Astrocyte of the cerebellum (primary cell): ENCODE measurements around the gene LCP2.

Source experiments
- DNase-seq: peaks from one replicate; pipeline ENCODE4 v3.0.0-alpha.2; 2011; ENCODE audit warnings: low read depth
- H3K4me3 ChIP-seq: 2 replicates; pipeline ENCODE4 v1.5.1; 2011; ENCODE audit warnings: mild to moderate bottlenecking, low read depth, low read length, moderate library complexity
- in situ Hi-C: cut with HindIII; loops from 2 replicates; pipeline ENCODE4 v1.10.0; 2017; ENCODE audit warnings: low sequenced_read_pairs
- TF ChIP-seq, protein P1 (sequence below): IDR thresholded peaks from 2 replicates; pipeline ENCODE4 v1.5.1; 2012; ENCODE audit warnings: low read length, low read depth, moderate library complexity, mild to moderate bottlenecking; ENCODE audit errors: missing control alignments

Gene LCP2

DNA sequence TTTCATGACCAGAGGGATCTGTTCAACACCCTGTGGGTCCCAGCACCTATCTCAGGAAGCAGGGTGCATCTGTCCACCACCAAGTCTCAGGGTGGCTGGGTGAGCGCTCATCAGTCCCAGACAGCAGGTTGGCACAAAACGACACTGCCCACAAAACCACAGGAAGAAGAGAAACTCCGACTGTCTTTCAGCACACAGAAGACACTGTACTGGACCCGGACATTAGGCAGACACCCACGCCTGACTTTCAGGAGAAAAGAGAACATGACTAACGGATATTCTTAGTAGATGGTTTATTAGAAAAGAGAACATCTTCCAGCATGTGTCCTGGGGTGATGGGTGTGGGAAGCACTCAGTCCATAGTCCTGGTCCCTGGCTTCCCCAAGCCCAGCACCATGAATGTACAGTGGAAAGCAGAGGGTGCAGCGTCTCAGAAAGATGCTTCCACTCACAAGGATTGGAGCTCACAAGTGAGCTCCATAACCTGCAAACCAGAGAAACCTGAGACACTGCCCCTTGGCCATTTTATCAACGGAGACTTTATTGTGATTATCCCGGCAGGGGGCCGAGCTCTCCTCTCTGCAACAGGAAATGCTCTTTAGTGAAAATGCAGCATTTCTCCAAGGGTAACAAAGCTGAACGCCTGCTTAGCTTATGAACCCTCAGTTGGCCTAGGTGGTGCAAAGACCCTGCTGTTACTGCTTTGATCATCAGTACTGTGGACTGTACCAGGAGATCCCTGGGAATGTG is 35.8 kb upstream of the LCP2 start:
- H3K4me3 ChIP-seq, result no peak overlapping the region
- TF ChIP-seq, protein P1, sequence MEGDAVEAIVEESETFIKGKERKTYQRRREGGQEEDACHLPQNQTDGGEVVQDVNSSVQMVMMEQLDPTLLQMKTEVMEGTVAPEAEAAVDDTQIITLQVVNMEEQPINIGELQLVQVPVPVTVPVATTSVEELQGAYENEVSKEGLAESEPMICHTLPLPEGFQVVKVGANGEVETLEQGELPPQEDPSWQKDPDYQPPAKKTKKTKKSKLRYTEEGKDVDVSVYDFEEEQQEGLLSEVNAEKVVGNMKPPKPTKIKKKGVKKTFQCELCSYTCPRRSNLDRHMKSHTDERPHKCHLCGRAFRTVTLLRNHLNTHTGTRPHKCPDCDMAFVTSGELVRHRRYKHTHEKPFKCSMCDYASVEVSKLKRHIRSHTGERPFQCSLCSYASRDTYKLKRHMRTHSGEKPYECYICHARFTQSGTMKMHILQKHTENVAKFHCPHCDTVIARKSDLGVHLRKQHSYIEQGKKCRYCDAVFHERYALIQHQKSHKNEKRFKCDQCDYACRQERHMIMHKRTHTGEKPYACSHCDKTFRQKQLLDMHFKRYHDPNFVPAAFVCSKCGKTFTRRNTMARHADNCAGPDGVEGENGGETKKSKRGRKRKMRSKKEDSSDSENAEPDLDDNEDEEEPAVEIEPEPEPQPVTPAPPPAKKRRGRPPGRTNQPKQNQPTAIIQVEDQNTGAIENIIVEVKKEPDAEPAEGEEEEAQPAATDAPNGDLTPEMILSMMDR, result no peak
- in situ Hi-C loops, result no loop called here
- no peak for DNase-seq

- in situ Hi-C loops, result no loop called here
- no peak overlapping the region for H3K4me3 ChIP-seq
Observed at GRCh38 chr5:170332058-170332457, 34.5 kb upstream of the LCP2 start.

GRCh38 chr5:170330568-170331054 is 33.0 kb upstream of the LCP2 start:
- no peak for DNase-seq
- H3K4me3 ChIP-seq, result no peak overlapping the region
- TF ChIP-seq, protein P1, result no peak
- in situ Hi-C loops, result no loop called here

More at GRCh38 chr5:170332058-170332457, 34.5 kb upstream of the LCP2 start:
- DNase-seq, result no peak
- TF ChIP-seq, protein P1, result no peak

DNA sequence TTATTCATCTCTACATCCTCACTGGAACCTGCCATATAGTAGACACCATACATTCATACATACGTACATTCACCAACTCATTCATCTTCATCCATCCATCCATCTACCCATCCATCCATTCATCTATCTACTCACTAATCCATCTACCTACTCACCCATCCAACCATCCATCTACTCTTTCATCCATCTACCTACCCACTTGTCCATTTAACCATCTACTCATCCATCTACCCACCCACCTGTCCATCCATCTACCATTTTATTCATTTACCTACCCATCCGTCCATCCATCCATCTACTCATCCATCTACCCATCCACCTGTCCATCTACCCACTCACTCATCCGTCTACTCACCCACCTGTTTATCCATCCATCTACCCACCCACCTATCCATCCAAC is 31.9 kb upstream of the LCP2 start:
- no peak for DNase-seq
- H3K4me3 ChIP-seq, result no peak overlapping the region
- TF ChIP-seq, protein P1, result no peak
- in situ Hi-C loops, result no loop called here

- no peak for DNase-seq
- TF ChIP-seq, protein P1, result no peak
- in situ Hi-C loops, result no loop called here
- no peak overlapping the region for H3K4me3 ChIP-seq
Observed at GRCh38 chr5:170327829-170328228, 30.3 kb upstream of the LCP2 start.

GRCh38 chr5:170327168-170327567 is 29.6 kb upstream of the LCP2 start:
- no peak overlapping the region for H3K4me3 ChIP-seq
- in situ Hi-C loops, result no loop called here
- DNase-seq, result no peak
- TF ChIP-seq, protein P1, result no peak
